NCI-H2227 (cell line): Measurements from ENCODE around the gene SUSD4.

Experiments
- DNase-seq: peaks from one replicate; lab custom pipeline; 2025; ENCODE audit not compliant: unreplicated experiment; lab: John Stamatoyannopoulos, UW

SUSD4 gene

GRCh38 chr1:223215026-223215425, 148.9 kb downstream of the SUSD4 start:
- no peak for DNase-seq

GRCh38 chr1:223214261-223214807, 149.6 kb downstream of the SUSD4 start:
- peak; percentile 65 for DNase-seq

GRCh38 chr1:223212441-223212840, 151.5 kb downstream of the SUSD4 start:
- peak; percentile 14 for DNase-seq

GRCh38 chr1:223211323-223211985, 152.5 kb downstream of the SUSD4 start:
- DNase-seq: no peak

- no peak for DNase-seq
Measured at GRCh38 chr1:223210788-223211120, 153.2 kb downstream of the SUSD4 start.

GRCh38 chr1:223209992-223210787, 153.8 kb downstream of the SUSD4 start:
- no peak for DNase-seq

- DNase-seq: no peak
Measured at GRCh38 chr1:223209293-223209898, 154.6 kb downstream of the SUSD4 start.

- DNase-seq: no peak
Measured at GRCh38 chr1:223208164-223209076, 155.6 kb downstream of the SUSD4 start.

- DNase-seq: no peak
Measured at GRCh38 chr1:223207293-223208066, 156.5 kb downstream of the SUSD4 start.

GRCh38 chr1:223204424-223204823, 159.6 kb downstream of the SUSD4 start:
- no peak for DNase-seq

- no peak for DNase-seq
Measured at GRCh38 chr1:223203694-223204093, 160.3 kb downstream of the SUSD4 start.

- DNase-seq: no peak
Measured at GRCh38 chr1:223203034-223203408, 161.0 kb downstream of the SUSD4 start.

GRCh38 chr1:223202376-223203033, 161.5 kb downstream of the SUSD4 start:
- DNase-seq: no peak

GRCh38 chr1:223201967-223202366, 162.0 kb downstream of the SUSD4 start:
- no peak for DNase-seq

GRCh38 chr1:223200903-223201302, 163.1 kb downstream of the SUSD4 start:
- DNase-seq: no peak

GRCh38 chr1:223199094-223199647, 164.8 kb downstream of the SUSD4 start:
- DNase-seq: no peak

GRCh38 chr1:223198628-223198965, 165.4 kb downstream of the SUSD4 start:
- no peak for DNase-seq

GRCh38 chr1:223197923-223198627, 165.9 kb downstream of the SUSD4 start:
- no peak for DNase-seq
